Thoracic aorta (tissue), 2 donors: ENCODE measurements around the gene PSENEN. TPM values are rescaled to one million over a fixed set of nuclear protein-coding genes. Genes with fewer than 3 reads are reported as not detected.

Source experiments
- ATAC-seq: fragments of 150-250 bp; one replicate; pipeline ENCODE4 v1.8.0; 2017; ENCODE audit warnings: low read depth; ENCODE audit not compliant: insufficient number of reproducible peaks, low FRiP score
- DNase-seq: peaks from one replicate; pipeline ENCODE4 v3.0.0-alpha.2; 2020; ENCODE audit warnings: low spot score
- H3K27ac ChIP-seq, 2 donors: fragments of 200-600 bp; sonication (generic); 1 replicate in 1 of 2; 2 replicates in 1 of 2; pipeline ENCODE4 v1.5.1; 2016; ENCODE audit warnings: mild to moderate bottlenecking in 2 of 2, moderate library complexity in 2 of 2
- H3K27me3 ChIP-seq: fragments of 200-600 bp; sonication (generic); replicated peaks from 2 replicates; pipeline ENCODE4 v1.6.0; 2016; ENCODE audit warnings: mild to moderate bottlenecking; ENCODE audit not compliant: insufficient read depth
- H3K36me3 ChIP-seq: fragments of 200-600 bp; sonication (generic); one replicate; pipeline ENCODE4 v1.5.1; 2016
- H3K4me1 ChIP-seq, 2 donors: fragments of 200-600 bp; sonication (generic); 1 replicate in 1 of 2; 2 replicates in 1 of 2; pipeline versions ENCODE4 v1.5.1 to v1.6.0; 2016; ENCODE audit warnings: low read depth in 2 of 2, mild to moderate bottlenecking in 1 of 2; ENCODE audit not compliant: control insufficient read depth in 1 of 2
- H3K4me3 ChIP-seq: fragments of 200-600 bp; sonication (generic); 2 replicates; pipeline ENCODE4 v1.5.1; 2016; ENCODE audit warnings: mild to moderate bottlenecking
- H3K9me3 ChIP-seq: fragments of 200-600 bp; sonication (generic); 2 replicates; pipeline ENCODE4 v1.5.1; 2016
- CTCF ChIP-seq: fragments of 200-600 bp; sonication (generic); IDR thresholded peaks from one replicate; pipeline ENCODE4 v1.5.1; 2019; ENCODE audit warnings: antibody characterized with exemption
- total RNA-seq, 2 donors: library from RNA; depleted of rRNA; stranded (reverse); fragments of >200 nt; gene quantifications; one replicate each; pipeline versions ENCODE4 v1.1.0 to v1.2.3, GENCODE V29; 2016

Gene PSENEN
- total RNA-seq, 2 donors from 2014 or later = 25.5 to 30.1 TPM

DNA sequence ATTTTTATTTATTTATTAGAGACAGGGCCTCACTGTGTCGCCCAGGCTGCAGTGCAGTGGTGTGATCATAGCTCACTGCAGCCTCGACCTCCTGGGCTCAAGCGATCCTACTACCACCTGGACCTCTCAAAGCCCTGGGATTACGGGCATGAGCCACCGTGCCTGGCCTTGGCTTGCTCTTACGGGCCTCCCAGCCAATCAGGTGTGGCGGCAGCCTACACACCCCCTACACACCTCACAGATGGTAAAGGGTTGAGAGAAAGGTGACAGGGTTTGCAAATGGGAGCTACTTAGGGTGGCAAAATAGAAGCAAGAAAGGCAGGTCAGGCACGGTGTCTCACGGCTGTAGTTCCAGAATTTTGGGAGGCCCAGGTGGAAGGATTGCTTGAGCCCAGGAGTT, 42.1 kb upstream of the PSENEN start:
- no peak overlapping the region for H3K4me3 ChIP-seq
- DNase-seq = no peak
- H3K36me3 ChIP-seq = no peaks in the 10 kb centered on the region
- H3K9me3 ChIP-seq = no peaks in the 10 kb centered on the region
- H3K27me3 ChIP-seq = no peaks in the 10 kb centered on the region
- H3K27ac ChIP-seq = no peak overlapping the region
- TF ChIP-seq CTCF = no peak
- peaks cover 0 to 9% of the 10 kb centered on the region in 2 donors for H3K4me1 ChIP-seq
- no peak for ATAC-seq

GRCh38 chr19:35704218-35704617, 41.2 kb upstream of the PSENEN start, which contains the start of gene ZBTB32:
TSS of gene ZBTB32 (plus strand) at chr19:35704558. CDS start at chr19:35714627, 10,069 bp downstream.
- H3K4me1 ChIP-seq = peaks cover 0 to 9% of the 10 kb centered on the region in 2 donors
- no peak within 1 kb of the TSS for H3K4me3 ChIP-seq
- TF ChIP-seq CTCF = no peak
- H3K27ac ChIP-seq = no peak within 1 kb of the TSS
- ATAC-seq (no peak), DNase-seq (no peak)
- no peaks in the 10 kb centered on the region for H3K36me3 ChIP-seq
- H3K9me3 ChIP-seq = no peaks in the 10 kb centered on the region
- no peaks in the 10 kb centered on the region for H3K27me3 ChIP-seq

- ATAC-seq (no peak), DNase-seq (no peak)
- Histone ChIP-seq H3K4me1 (no peaks in the 10 kb centered on the region), H3K27ac (no peak overlapping the region), H3K4me3 (no peak overlapping the region), H3K9me3 (no peaks in the 10 kb centered on the region), H3K36me3 (no peaks in the 10 kb centered on the region), H3K27me3 (no peaks in the 10 kb centered on the region)
- TF ChIP-seq CTCF = no peak
Observed at GRCh38 chr19:35708391-35708790, 37.1 kb upstream of the PSENEN start.

DNA sequence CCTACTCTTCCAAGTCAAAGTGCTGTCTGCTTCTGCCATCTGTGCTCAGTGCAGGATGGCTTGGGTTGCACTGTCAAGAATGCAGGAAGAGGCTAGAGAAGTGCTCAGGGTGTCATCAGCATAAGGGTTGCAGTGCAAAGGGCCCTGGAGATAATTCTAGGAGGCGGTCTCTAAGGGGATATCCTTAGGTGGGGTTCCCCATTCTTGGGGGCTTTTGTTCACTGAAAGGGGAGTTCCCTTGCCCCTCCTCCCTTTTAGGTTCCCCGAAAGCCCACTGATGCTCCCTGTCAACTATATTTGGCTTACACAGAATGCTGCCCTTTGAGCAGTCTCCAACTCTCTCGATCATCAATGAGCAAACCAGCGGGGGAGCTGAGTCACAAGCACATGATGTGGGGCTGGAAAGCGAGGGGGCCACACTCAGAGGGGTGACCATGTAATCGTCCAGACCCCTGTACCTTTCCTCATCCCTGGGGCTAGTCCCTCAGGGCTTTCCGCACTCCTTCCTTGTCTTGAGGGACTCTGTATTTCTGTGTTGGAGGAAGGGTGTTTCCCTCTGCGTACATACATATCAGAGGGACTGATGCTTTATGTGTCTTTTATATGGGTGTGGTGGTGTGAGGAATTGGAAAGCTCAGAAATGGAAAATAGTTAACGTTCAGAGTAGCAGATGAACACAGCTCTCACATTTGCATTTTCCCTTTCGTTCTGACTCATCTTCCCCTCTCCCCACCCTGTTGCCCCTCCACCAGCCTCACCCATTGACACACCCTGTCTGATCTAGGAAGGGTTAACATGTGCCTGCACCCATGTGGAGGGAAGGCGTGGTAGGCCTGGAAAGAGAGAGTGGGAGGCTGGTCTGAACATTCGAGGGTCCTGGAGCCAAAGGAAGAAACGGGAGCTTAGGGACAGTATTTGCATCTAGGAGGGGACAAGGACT, 34.4 kb upstream of the PSENEN start:
- no peaks in the 10 kb centered on the region for H3K9me3 ChIP-seq
- H3K4me3 ChIP-seq = no peak overlapping the region
- peaks cover 5 to 7% of the 10 kb centered on the region in 2 donors for H3K4me1 ChIP-seq
- DNase-seq (no peak), ATAC-seq (no peak)
- H3K36me3 ChIP-seq = no peaks in the 10 kb centered on the region
- TF ChIP-seq CTCF = no peak
- no peaks in the 10 kb centered on the region for H3K27me3 ChIP-seq
- H3K27ac ChIP-seq = no peak overlapping the region

- Histone ChIP-seq H3K36me3 (no peaks in the 10 kb centered on the region), H3K4me3 (no peak overlapping the region), H3K9me3 (no peaks in the 10 kb centered on the region), H3K4me1 (peaks cover 7 to 9% of the 10 kb centered on the region in 2 donors), H3K27me3 (no peaks in the 10 kb centered on the region), H3K27ac (no peak overlapping the region)
- DNase-seq (no peak), ATAC-seq (no peak)
- TF ChIP-seq CTCF = no peak
Observed at GRCh38 chr19:35712567-35713505, 32.6 kb upstream of the PSENEN start.
